ENCODE data around the gene RXRB. TPM values are rescaled to one million over a fixed set of nuclear protein-coding genes. Genes with fewer than 3 reads are reported as not detected.

The RXRB gene
- total RNA-seq, 1 donor from 2014 or later: 15.0 TPM

DNA sequence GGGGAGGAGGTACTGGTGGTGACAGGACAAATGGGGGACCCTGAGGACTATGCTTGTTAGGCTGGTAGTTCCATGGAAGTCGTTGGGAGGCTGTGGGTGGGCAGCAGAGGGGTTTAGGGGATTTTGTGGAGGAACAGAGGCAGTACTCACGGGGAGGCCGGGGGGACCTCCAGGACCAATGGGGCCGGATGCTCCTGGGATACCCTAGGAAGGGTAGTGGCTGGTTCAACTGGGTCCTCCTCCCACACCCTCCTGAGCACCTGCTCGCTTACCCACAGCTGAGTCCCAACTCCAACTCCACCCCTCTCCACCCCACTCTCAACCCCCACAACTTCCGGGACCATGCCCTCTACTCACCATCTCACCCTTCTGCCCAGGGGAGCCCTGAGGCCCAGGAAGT is 34.1 kb downstream of the RXRB start:
- no peak overlapping the region for H3K4me3 ChIP-seq (ENCODE audit: low read depth, low read length)
- no peak for TF ChIP-seq CTCF (conservative IDR thresholded peaks at IDR 0.05; ENCODE audit: low read depth, low read length)
- DNase-seq (ENCODE audit: low read depth): no peak

DNA sequence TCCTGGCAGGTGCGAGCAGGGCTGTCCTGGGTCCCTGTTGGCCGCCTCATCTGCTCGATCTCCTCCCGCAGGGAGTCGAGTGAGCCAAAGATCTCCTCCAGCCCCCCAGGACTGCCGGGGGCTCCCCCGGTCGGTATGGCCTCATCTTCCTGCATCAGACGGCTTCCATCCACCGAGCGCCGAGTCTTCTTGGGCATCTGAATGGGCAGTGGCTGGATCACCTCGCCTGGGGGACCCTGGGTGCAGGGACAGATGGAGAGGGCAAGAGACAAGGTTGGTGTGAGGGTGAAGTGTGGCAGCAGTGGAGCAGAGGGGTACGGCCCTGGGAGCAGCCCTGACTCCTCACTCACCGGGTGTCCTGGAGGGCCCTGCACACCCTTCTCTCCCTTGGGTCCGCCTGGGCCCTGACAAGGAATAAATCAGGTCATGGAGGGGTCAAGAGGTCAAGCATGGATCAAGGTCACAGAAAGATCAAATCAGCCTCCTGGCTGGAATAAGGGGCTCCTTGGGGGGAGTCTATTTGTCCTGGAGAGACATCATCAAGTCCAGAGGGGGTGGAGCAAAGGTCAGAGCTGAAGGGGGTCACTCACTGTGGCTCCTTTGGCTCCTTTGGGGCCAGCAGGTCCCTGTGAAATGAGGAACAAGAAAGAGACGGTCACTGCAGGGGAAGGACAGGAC is 34.7 kb downstream of the RXRB start:
- no peak overlapping the region for H3K4me3 ChIP-seq (ENCODE audit: low read depth, low read length)
- TF ChIP-seq CTCF (conservative IDR thresholded peaks at IDR 0.05; ENCODE audit: low read depth, low read length): no peak
- no peak for DNase-seq (ENCODE audit: low read depth)

DNA sequence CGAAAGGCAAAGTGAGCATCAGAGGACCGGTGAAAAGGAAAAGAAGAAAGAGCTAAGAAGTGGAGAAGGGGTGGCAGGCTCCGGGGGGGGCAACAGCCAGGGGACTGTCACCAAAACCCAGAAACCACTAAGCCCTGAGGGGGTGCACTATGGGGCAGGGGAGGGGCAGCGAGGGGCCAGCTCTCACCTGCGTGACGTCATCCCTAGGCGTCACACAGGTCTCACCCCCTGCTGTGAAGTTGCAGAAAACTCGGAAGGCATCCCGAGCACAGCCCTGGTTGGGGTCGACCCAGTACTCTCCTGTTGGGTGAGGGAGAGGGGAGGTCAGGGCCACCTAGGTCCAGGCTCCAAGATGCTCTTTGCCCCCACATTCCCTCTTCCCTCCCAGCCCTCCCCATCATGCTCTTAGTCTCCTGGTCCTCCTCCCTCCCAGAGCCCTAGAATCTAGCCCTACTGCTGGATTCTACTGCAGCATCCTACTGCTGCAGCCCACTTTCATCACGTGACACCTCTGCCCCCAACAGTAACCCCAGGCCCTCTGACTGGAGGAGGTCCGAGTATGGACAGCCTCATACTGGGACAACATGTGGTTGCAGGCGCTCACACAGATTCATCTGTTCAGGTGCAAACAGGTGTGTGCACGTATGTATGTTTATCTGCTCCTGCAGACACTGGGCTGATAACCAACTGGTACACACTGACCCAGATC is 35.6 kb downstream of the RXRB start:
- no peak for TF ChIP-seq CTCF (conservative IDR thresholded peaks at IDR 0.05; ENCODE audit: low read depth, low read length)
- no peak overlapping the region for H3K4me3 ChIP-seq (ENCODE audit: low read depth, low read length)
- no peak for DNase-seq (ENCODE audit: low read depth)

- DNase-seq (ENCODE audit: low read depth): no peak
These were observed 36.3 kb downstream of the RXRB start for GRCh38 chr6:33164176-33164575.

DNA sequence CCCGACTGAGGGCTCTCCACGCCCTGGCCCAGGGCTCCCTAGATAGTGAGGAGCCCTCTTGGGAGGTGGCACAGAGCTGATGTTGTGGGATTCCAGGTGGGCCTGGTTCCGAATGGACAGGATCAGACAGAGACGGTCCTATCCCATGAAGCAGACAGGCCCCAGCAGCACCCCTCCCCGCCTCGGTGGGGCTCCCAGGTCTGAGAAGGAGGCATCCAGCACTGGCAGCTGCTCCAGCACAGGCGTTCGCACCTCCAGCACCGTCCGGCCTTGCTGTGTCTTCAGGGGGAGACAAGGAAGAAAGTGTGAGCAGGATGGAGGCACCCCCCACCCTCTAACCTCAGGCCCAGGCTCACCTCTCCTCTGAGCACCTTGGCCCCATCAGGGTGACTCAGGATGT is 36.9 kb downstream of the RXRB start:
- DNase-seq (ENCODE audit: low read depth): no peak
- no peak overlapping the region for H3K4me3 ChIP-seq (ENCODE audit: low read depth, low read length)
- no peak for TF ChIP-seq CTCF (conservative IDR thresholded peaks at IDR 0.05; ENCODE audit: low read depth, low read length)

More at GRCh38 chr6:33164176-33164575, 36.3 kb downstream of the RXRB start:
- TF ChIP-seq CTCF (conservative IDR thresholded peaks at IDR 0.05; ENCODE audit: low read depth, low read length): no peak
- H3K4me3 ChIP-seq (ENCODE audit: low read depth, low read length): no peak overlapping the region

DNA sequence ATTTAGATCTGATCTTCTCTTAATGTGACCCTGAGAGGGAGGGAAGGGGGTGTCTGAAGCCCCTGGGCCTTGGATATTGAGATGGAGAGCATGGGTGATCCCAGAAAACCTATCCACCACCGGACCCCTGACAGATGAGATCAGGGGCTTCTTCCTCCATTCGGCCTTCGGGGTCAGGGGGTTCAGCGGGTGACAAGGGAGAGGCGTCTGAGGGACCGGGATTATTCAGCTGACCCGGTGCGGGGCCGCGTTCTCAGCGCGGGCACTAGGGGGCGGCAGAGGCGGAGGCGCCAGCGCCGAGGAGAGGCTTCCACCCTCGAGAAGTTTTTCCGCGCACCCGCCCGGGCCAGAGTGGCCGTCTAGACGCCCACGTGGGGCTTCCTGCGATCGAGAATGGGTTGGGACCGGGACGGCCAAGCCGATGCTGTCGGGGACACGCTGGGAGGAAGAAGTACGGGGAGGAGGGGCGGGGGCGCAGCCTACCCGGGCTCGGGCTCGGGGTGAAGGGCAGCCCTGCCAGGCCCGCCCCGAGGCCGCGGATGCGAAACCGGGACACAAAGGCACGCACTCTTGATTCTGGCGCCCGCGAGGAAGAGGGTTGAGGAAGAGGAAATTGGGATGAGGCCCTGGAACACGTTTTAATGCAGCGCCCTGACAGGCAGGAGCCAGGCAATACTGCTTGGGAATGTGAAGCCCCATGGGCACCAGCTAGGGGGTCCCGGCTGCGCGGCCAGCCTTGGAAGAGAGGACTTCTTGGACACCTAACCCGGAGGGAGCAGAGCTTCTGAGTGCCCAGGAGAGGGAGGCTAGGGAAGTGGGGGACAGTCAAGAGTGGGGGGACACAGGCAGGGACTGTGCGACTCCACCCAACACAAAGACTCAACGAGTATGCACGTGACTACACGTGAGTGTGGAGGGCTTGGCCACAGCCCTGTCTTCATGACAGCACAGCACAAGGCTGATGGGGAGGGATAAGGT is 38.8 kb downstream of the RXRB start:
- peak overlapping the region; percentile 58 for H3K4me3 ChIP-seq (ENCODE audit: low read depth, low read length)
- no peak for DNase-seq (ENCODE audit: low read depth)
- TF ChIP-seq CTCF (conservative IDR thresholded peaks at IDR 0.05; ENCODE audit: low read depth, low read length): peak; percentile 85

Data from epithelial cell of proximal tubule (primary cell).